ENCODE data around the gene FAM90A26.
"Not testable (repeated sequence)": the region's sequence is repeated elsewhere in the genome, so short reads cannot be mapped to it uniquely, and the experiment has no call there.

FAM90A26 gene

DNA sequence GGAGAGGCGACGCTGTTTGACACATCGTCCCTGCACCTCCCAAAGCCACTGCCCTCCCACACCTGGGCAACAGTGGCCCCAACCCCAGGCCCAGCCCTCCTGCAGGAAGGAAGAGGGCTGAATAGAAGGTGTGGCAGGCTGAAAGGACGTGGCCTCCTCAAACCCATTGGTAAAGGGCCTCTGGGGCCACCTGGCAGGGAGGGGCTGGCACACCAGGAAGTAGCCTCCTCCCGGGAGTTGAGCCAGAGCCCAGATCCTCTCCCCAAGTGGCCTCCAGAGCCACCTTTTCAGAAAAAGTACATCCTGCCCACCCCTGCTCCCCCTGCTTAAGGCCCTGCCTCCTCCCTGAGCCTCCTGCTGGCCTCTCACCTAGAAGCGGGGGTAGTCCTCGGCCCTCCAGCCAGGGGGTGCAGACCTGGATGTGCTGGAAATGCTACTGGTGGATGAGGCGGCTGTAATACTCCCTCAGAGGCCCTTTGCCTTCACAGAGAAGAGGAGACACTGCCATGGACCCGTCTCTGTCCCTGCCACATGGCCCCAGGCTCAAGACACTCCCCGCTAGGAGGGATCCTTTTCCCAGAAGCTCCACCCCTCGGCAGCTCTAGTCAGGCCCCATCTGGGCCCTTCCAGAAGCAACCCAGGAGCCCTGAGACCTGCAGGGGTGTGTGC, at the start of gene FAM90A26:
FAM90A26 (plus strand) TSS at position 619 of the 669 bp plus-strand sequence. CDS start 2,764 bp downstream, outside the sequence.
- not testable (repeated sequence) for H3K27me3 ChIP-seq (ENCODE audit: low read depth, low read length); H3K9me3 ChIP-seq (ENCODE audit: control insufficient read depth in 1 of 2, low read length in 2 of 2); H3K36me3 ChIP-seq (ENCODE audit: control insufficient read depth in 1 of 2, insufficient read depth in 2 of 2, low read length in 2 of 2); H3K4me1 ChIP-seq (ENCODE audit: control insufficient read depth in 1 of 2, insufficient read depth in 2 of 2, low read length in 2 of 2); H3K4me3 ChIP-seq (ENCODE audit: low read depth in 1 of 2, low read length in 2 of 2); H3K27ac ChIP-seq (ENCODE audit: low read length)

- not testable (repeated sequence) for H3K27me3 ChIP-seq (ENCODE audit: low read depth, low read length); H3K36me3 ChIP-seq (ENCODE audit: control insufficient read depth in 1 of 2, insufficient read depth in 2 of 2, low read length in 2 of 2); H3K9me3 ChIP-seq (ENCODE audit: control insufficient read depth in 1 of 2, low read length in 2 of 2); H3K27ac ChIP-seq (ENCODE audit: low read length); H3K4me1 ChIP-seq (ENCODE audit: control insufficient read depth in 1 of 2, insufficient read depth in 2 of 2, low read length in 2 of 2); H3K4me3 ChIP-seq (ENCODE audit: low read depth in 1 of 2, low read length in 2 of 2)
Observed at GRCh38 chr4:9122711-9123110, 47.5 kb upstream of the FAM90A26 start.

GRCh38 chr4:9123572-9124007, 46.6 kb upstream of the FAM90A26 start:
- not testable (repeated sequence) for H3K4me1 ChIP-seq (ENCODE audit: control insufficient read depth in 1 of 2, insufficient read depth in 2 of 2, low read length in 2 of 2); H3K4me3 ChIP-seq (ENCODE audit: low read depth in 1 of 2, low read length in 2 of 2); H3K9me3 ChIP-seq (ENCODE audit: control insufficient read depth in 1 of 2, low read length in 2 of 2); H3K27me3 ChIP-seq (ENCODE audit: low read depth, low read length); H3K27ac ChIP-seq (ENCODE audit: low read length); H3K36me3 ChIP-seq (ENCODE audit: control insufficient read depth in 1 of 2, insufficient read depth in 2 of 2, low read length in 2 of 2)

DNA sequence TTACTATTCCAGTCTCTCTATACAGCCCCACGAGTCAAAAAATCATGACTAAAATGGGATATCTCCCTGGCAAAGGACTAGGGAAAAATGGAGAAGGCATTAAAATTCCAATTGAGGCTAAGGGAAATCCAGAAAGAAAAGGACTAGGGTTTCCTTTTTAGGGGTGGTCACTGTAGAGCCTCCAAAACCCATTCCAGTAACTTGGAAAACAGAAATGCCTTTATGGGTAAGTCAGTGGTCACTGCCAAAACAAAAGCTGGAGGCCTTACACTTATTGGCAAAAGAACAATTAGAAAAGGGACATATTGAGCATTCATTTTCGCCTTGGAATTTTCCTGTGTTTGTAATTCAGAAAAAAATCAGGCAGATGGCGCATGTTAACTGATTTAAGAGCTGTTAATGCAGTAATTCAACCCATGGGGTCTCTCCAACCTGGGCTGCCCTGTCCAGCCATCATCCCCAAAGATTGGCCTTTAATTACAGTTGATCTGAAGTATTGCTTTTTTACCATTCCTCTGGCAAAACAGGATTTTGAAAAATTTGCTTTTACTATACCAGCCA, 44.5 kb upstream of the FAM90A26 start:
- not testable (repeated sequence) for H3K27ac ChIP-seq (ENCODE audit: low read length); H3K4me3 ChIP-seq (ENCODE audit: low read depth in 1 of 2, low read length in 2 of 2); H3K27me3 ChIP-seq (ENCODE audit: low read depth, low read length); H3K4me1 ChIP-seq (ENCODE audit: control insufficient read depth in 1 of 2, insufficient read depth in 2 of 2, low read length in 2 of 2); H3K9me3 ChIP-seq (ENCODE audit: control insufficient read depth in 1 of 2, low read length in 2 of 2); H3K36me3 ChIP-seq (ENCODE audit: control insufficient read depth in 1 of 2, insufficient read depth in 2 of 2, low read length in 2 of 2)

DNA sequence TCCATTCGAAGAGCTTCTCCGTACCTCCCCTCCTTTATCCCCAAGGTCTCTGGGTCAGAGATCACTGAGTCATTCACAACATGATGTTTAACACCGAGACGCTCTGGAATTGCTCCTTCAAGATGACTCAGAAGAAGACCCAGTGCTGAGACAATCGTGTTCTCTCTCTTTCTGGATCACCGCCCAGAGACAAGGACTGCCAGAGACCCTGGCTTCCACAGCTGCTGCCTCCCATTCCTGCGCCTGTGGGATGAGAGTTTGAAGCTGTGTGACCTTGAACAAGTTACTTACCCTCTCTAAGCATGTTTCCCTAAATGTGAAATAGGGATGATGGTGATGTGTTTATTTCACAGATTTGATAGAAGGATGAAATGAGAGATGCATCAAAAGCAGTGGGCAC, 38.8 kb upstream of the FAM90A26 start:
- H3K27me3 ChIP-seq (ENCODE audit: low read depth, low read length); H3K4me1 ChIP-seq (ENCODE audit: control insufficient read depth in 1 of 2, insufficient read depth in 2 of 2, low read length in 2 of 2); H3K36me3 ChIP-seq (ENCODE audit: control insufficient read depth in 1 of 2, insufficient read depth in 2 of 2, low read length in 2 of 2); H3K9me3 ChIP-seq (ENCODE audit: control insufficient read depth in 1 of 2, low read length in 2 of 2); H3K4me3 ChIP-seq (ENCODE audit: low read depth in 1 of 2, low read length in 2 of 2); H3K27ac ChIP-seq (ENCODE audit: low read length): not testable (repeated sequence)

- H3K4me3 ChIP-seq (ENCODE audit: low read depth in 1 of 2, low read length in 2 of 2); H3K27me3 ChIP-seq (ENCODE audit: low read depth, low read length); H3K9me3 ChIP-seq (ENCODE audit: control insufficient read depth in 1 of 2, low read length in 2 of 2); H3K36me3 ChIP-seq (ENCODE audit: control insufficient read depth in 1 of 2, insufficient read depth in 2 of 2, low read length in 2 of 2); H3K27ac ChIP-seq (ENCODE audit: low read length); H3K4me1 ChIP-seq (ENCODE audit: control insufficient read depth in 1 of 2, insufficient read depth in 2 of 2, low read length in 2 of 2): not testable (repeated sequence)
Observed at GRCh38 chr4:9132849-9133248, 37.4 kb upstream of the FAM90A26 start.

DNA sequence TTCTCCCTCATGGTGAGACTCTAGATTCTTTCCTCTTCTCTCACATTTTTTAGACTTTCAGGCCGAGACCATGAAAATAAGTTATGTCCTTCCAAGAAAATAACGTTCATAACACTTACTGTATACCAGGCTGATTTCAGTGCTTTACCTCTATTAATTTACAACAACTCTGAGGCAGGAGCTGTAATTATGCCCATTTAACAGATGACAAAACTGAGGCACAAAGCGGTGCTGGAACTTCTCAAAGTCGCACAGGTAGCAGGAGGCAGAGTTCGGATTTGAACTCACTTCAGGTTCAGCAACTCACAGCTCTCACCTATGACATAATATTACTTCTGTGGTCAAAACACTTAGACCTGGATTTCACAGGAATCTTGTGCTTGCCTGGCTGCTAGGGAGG, 36.2 kb upstream of the FAM90A26 start:
- H3K9me3 ChIP-seq (ENCODE audit: control insufficient read depth in 1 of 2, low read length in 2 of 2); H3K27ac ChIP-seq (ENCODE audit: low read length); H3K4me1 ChIP-seq (ENCODE audit: control insufficient read depth in 1 of 2, insufficient read depth in 2 of 2, low read length in 2 of 2); H3K27me3 ChIP-seq (ENCODE audit: low read depth, low read length); H3K36me3 ChIP-seq (ENCODE audit: control insufficient read depth in 1 of 2, insufficient read depth in 2 of 2, low read length in 2 of 2); H3K4me3 ChIP-seq (ENCODE audit: low read depth in 1 of 2, low read length in 2 of 2): not testable (repeated sequence)

DNA sequence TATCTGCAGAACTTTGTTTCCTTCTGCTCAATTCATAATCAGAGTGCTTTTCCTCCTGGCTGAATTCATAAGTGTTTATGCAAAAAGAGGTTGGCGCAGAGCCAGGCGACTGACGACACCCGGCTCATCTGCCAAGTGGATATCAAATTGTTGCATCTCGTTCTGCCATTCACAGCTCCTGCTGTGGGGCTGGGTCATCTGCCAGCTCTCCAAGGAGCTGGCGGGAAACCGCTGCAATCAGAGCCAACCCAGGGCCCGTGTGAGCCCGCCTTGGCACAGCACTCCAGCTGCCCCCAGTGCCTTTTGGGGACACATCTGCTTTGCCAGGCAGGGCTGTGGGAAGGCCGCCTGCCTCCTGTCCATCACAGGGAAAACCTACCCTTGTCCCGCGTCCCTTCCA, 35.7 kb upstream of the FAM90A26 start:
- not testable (repeated sequence) for H3K36me3 ChIP-seq (ENCODE audit: control insufficient read depth in 1 of 2, insufficient read depth in 2 of 2, low read length in 2 of 2); H3K27ac ChIP-seq (ENCODE audit: low read length); H3K4me1 ChIP-seq (ENCODE audit: control insufficient read depth in 1 of 2, insufficient read depth in 2 of 2, low read length in 2 of 2); H3K4me3 ChIP-seq (ENCODE audit: low read depth in 1 of 2, low read length in 2 of 2); H3K9me3 ChIP-seq (ENCODE audit: control insufficient read depth in 1 of 2, low read length in 2 of 2); H3K27me3 ChIP-seq (ENCODE audit: low read depth, low read length)

- not testable (repeated sequence) for H3K4me3 ChIP-seq (ENCODE audit: low read depth in 1 of 2, low read length in 2 of 2); H3K36me3 ChIP-seq (ENCODE audit: control insufficient read depth in 1 of 2, insufficient read depth in 2 of 2, low read length in 2 of 2); H3K9me3 ChIP-seq (ENCODE audit: control insufficient read depth in 1 of 2, low read length in 2 of 2); H3K27ac ChIP-seq (ENCODE audit: low read length); H3K4me1 ChIP-seq (ENCODE audit: control insufficient read depth in 1 of 2, insufficient read depth in 2 of 2, low read length in 2 of 2); H3K27me3 ChIP-seq (ENCODE audit: low read depth, low read length)
Observed at GRCh38 chr4:9141050-9141449, 29.2 kb upstream of the FAM90A26 start.

- not testable (repeated sequence) for H3K4me1 ChIP-seq (ENCODE audit: control insufficient read depth in 1 of 2, insufficient read depth in 2 of 2, low read length in 2 of 2); H3K9me3 ChIP-seq (ENCODE audit: control insufficient read depth in 1 of 2, low read length in 2 of 2); H3K27ac ChIP-seq (ENCODE audit: low read length); H3K4me3 ChIP-seq (ENCODE audit: low read depth in 1 of 2, low read length in 2 of 2); H3K27me3 ChIP-seq (ENCODE audit: low read depth, low read length); H3K36me3 ChIP-seq (ENCODE audit: control insufficient read depth in 1 of 2, insufficient read depth in 2 of 2, low read length in 2 of 2)
Observed at GRCh38 chr4:9142786-9143185, 27.4 kb upstream of the FAM90A26 start.

GRCh38 chr4:9143421-9144080, 26.7 kb upstream of the FAM90A26 start:
- no peaks in the 10 kb centered on the region for H3K27me3 ChIP-seq (ENCODE audit: low read depth, low read length)
- H3K9me3 ChIP-seq (ENCODE audit: control insufficient read depth in 1 of 2, low read length in 2 of 2), result no peaks in the 10 kb centered on the region

DNA sequence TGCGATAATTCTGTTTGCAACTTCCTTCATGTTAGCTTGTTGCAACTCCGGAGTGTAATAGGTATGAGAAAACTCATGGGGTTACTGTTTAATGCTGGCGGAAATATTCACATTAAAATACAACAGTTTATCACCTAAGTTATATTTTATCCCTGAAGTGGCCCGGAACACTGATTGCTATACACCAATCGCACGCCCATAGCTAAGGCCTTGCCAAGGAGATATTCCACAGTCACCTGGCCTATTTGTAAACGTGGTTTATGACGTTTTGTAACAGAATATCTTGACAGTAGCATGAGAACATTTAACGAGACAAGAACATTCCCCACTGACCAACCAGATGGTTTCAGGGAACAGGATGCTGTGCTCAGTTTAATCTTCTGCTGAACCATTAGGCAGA, 23.2 kb upstream of the FAM90A26 start:
- Histone ChIP-seq H3K4me3 (ENCODE audit: low read depth in 1 of 2, low read length in 2 of 2) (no peak overlapping the region), H3K9me3 (ENCODE audit: control insufficient read depth in 1 of 2, low read length in 2 of 2) (no peaks in the 10 kb centered on the region), H3K27ac (ENCODE audit: low read length) (no peak overlapping the region), H3K36me3 (ENCODE audit: control insufficient read depth in 1 of 2, insufficient read depth in 2 of 2, low read length in 2 of 2) (peaks cover 0 to 6% of the 10 kb centered on the region in 2 donors), H3K4me1 (ENCODE audit: control insufficient read depth in 1 of 2, insufficient read depth in 2 of 2, low read length in 2 of 2) (no peaks in the 10 kb centered on the region), H3K27me3 (ENCODE audit: low read depth, low read length) (no peaks in the 10 kb centered on the region)

More at GRCh38 chr4:9143421-9144080, 26.7 kb upstream of the FAM90A26 start:
- Histone ChIP-seq H3K4me1 (ENCODE audit: control insufficient read depth in 1 of 2, insufficient read depth in 2 of 2, low read length in 2 of 2) (no peaks in the 10 kb centered on the region), H3K36me3 (ENCODE audit: control insufficient read depth in 1 of 2, insufficient read depth in 2 of 2, low read length in 2 of 2) (peaks cover 0 to 6% of the 10 kb centered on the region in 2 donors), H3K4me3 (ENCODE audit: low read depth in 1 of 2, low read length in 2 of 2) (no peak overlapping the region), H3K27ac (ENCODE audit: low read length) (no peak overlapping the region)

All from muscle layer of duodenum (tissue), 2 donors.